Epithelial cell of esophagus (primary cell): ENCODE measurements around the gene KPNA3.

Experiments used
- DNase-seq: peaks from one replicate; pipeline ENCODE4 v3.0.0; 2010; ENCODE audit warnings: low read depth
- H3K4me3 ChIP-seq: 2 replicates; pipeline ENCODE4 v1.5.1; 2011; ENCODE audit warnings: mild to moderate bottlenecking, low read length, control low read depth
- CTCF ChIP-seq: IDR thresholded peaks from 2 replicates; pipeline ENCODE4 v1.5.1; 2011; ENCODE audit warnings: low read depth, mild to moderate bottlenecking, low read length, control low read depth, inconsistent platforms; ENCODE audit not compliant: insufficient read depth; ENCODE audit errors: missing control alignments

KPNA3 gene

DNA sequence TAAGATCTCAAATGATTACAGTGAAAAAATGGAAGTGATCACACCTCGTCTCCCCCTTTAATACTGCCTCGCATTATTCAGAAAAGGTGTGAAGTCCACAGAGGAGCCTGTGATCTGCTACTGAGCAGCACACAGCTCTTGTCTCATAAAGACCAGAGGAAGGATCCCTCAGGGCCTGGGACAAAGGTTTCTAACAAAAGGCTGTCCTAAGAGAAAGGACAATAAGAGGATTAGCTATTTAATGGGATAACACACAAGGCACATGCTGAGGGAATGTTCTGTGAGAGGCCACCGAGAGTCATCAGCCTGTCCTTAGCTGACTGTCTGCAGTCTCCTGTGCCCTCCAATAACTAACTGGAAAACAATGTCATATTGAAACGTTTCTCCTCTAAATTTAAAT is 127.9 kb downstream of the KPNA3 start:
- no peak for TF ChIP-seq CTCF
- no peak for DNase-seq
- H3K4me3 ChIP-seq, result no peak overlapping the region

GRCh38 chr13:49657241-49657641 is 135.2 kb downstream of the KPNA3 start:
- no peak overlapping the region for H3K4me3 ChIP-seq
- no peak for TF ChIP-seq CTCF
- DNase-seq, result no peak

DNA sequence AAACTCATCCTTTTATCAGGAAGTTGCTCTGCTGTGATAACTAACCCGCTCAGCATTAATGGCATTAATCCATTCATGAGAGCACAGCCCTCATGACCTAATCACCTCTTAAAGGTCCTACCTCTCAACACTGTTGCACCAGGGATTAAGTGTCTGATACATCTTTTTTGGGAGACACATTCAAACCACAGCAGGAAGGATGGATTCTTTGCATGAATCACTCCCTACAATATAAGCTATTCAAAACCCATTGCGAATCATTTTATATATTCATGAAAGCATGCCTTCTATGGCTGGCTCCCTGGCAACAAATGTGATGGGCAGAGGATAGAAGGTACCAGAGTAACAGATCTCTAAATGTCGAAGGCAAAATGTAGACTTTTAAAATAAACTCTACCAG is 136.6 kb downstream of the KPNA3 start:
- TF ChIP-seq CTCF, result no peak
- no peak for DNase-seq
- H3K4me3 ChIP-seq, result no peak overlapping the region

DNA sequence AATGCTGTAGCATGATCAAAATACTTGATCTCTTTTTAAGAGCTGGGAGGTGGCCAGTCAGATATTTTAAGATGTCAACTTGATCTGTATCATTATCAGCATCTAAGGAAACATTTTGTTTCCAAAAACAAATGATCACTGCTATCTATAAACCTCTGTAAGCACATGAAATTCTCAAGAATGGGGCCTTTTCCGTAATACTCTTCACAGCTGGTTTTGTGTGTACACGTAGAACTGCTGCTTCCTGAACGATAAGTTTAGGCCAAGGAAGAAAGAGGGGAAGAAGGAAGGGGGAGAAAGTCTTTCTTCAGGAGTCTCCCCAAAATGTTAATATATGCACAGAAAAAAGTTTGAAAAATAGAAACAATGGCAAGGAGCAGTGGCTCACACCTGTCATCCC is 138.5 kb downstream of the KPNA3 start:
- no peak for DNase-seq
- TF ChIP-seq CTCF, result no peak
- H3K4me3 ChIP-seq, result no peak overlapping the region

GRCh38 chr13:49653478-49653877 is 139.0 kb downstream of the KPNA3 start:
- H3K4me3 ChIP-seq, result no peak overlapping the region
- no peak for TF ChIP-seq CTCF

DNA sequence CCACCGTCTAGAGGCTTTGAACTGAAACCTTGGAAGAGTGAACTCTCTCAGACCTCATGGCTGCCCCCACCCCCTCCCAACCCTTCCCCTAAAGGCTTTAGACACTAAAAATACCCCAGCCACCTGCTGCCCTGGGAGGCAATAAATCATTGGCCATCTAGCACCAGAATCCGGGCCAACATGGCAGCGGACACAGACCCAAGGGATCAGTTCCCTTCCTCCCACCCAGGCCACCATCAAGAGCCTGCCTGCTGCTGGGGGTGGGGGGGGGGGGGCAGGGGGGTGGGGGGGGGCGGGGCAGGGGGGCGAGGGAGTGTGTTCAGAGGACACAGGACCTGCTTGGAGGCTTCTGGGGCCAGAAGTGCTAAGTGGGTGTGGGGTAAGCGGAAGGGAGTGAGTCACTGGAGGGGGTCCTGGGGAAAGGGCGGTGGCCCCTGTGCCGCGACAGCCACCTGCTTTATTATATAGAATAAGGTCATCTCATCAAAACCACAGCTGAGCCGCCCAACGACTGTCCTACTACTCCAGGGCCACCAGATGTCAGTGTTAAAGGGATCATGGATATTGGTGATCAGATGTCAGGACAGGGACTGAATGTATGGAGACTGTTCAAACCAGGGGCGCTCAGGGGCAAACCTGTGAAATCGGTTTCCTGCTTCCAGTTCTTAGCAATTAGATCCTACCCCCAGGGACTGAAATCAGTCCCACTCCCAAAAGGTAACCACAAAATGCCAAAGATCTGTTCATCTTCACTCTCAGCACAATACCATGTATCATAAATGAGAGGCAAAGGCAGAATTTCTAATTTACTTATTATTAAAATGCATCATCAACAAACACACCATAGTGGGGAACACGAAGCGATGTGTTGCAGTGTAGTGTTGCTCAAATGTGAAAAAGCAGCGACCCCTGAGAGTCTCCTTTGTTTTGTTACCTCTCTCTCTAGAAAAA is 139.9 kb downstream of the KPNA3 start:
- DNase-seq, result peak; percentile 53
- no peak overlapping the region for H3K4me3 ChIP-seq
- peak; percentile 63 for TF ChIP-seq CTCF

More at GRCh38 chr13:49653478-49653877, 139.0 kb downstream of the KPNA3 start:
- no peak for DNase-seq
